AML-193 (cell line): ENCODE results near the gene MYOM3.

ENCODE experiments used
- DNase-seq, 2 experiments: peaks; one replicate each; lab custom pipeline; 2025; lab: John Stamatoyannopoulos, UW

Gene MYOM3

GRCh38 chr1:24111996-24112779 is at the start of gene MYOM3:
Gene MYOM3 (minus strand): TSS chr1:24112135. CDS start chr1:24108636, 3,499 bp downstream.
- DNase-seq = peak; percentile 24 to 45

GRCh38 chr1:24161270-24161669 is 49.3 kb upstream of the MYOM3 start:
- DNase-seq = no peak

GRCh38 chr1:24159366-24159765 is 47.4 kb upstream of the MYOM3 start:
- DNase-seq = no peak

- peak in 1 of 2 experiments; percentile 1 for DNase-seq
These were observed 46.1 kb upstream of the MYOM3 start for GRCh38 chr1:24157918-24158481.

GRCh38 chr1:24156542-24157260 is 44.8 kb upstream of the MYOM3 start:
- DNase-seq = no peak

- no peak for DNase-seq
These were observed 43.3 kb upstream of the MYOM3 start for GRCh38 chr1:24155011-24155782.

GRCh38 chr1:24154215-24154614 is 42.3 kb upstream of the MYOM3 start:
- DNase-seq = no peak

- no peak for DNase-seq
These were observed 40.9 kb upstream of the MYOM3 start for GRCh38 chr1:24152631-24153494.

- DNase-seq = no peak
These were observed 39.2 kb upstream of the MYOM3 start for GRCh38 chr1:24151175-24151533.

GRCh38 chr1:24150234-24151174 is 38.6 kb upstream of the MYOM3 start:
- peak; percentile 17 to 50 for DNase-seq

GRCh38 chr1:24149866-24150233 is 37.9 kb upstream of the MYOM3 start:
- DNase-seq = no peak

- DNase-seq = no peak
These were observed 35.9 kb upstream of the MYOM3 start for GRCh38 chr1:24147816-24148215.

- no peak for DNase-seq
These were observed 35.3 kb upstream of the MYOM3 start for GRCh38 chr1:24147194-24147593.

GRCh38 chr1:24142546-24143534 is 30.9 kb upstream of the MYOM3 start, which contains the start of gene IL22RA1:
Gene IL22RA1 (minus strand): TSS chr1:24143140. CDS start chr1:24143082, 58 bp downstream.
- DNase-seq = no peak

- DNase-seq = no peak
These were observed 29.5 kb upstream of the MYOM3 start for GRCh38 chr1:24141311-24141997.

- no peak for DNase-seq
These were observed 28.8 kb upstream of the MYOM3 start for GRCh38 chr1:24140741-24141181.

GRCh38 chr1:24139841-24140425 is 28.0 kb upstream of the MYOM3 start:
- DNase-seq = no peak

GRCh38 chr1:24139222-24139489 is 27.2 kb upstream of the MYOM3 start:
- DNase-seq = no peak
